ENCODE measurements around the gene STAM.

STAM gene

DNA sequence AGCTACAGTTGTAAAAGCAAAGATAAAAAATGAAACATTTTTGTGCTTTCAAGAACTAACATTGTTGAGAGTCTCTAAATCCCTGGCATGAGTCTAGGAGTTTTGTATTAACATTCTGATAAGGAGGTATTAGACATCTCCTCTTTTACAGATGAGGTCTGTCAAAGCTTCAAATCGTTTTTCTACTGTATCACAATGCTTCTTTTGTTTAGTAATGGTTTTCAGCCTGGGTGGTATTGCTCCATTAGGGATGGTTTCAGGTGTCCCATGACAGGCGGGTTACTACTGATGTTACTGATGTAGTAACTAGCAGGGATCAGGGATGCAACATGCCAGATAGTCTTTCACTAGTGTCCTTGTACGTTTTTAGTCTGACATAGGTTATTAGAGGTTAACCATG, 27.4 kb downstream of the STAM start:
- no peak overlapping the region for H3K4me3 Mint-ChIP-seq
- peaks cover 11% of the 10 kb centered on the region for H3K36me3 Mint-ChIP-seq (ENCODE audit: low read depth)
- no peak for TF ChIP-seq CTCF (IDR thresholded peaks at IDR 0.05)
- peaks cover 20% of the 10 kb centered on the region for H3K4me1 Mint-ChIP-seq
- H3K27me3 Mint-ChIP-seq (ENCODE audit: low read depth, poor library complexity): no peaks in the 10 kb centered on the region
- no peak overlapping the region for H3K27ac Mint-ChIP-seq
- no peak for DNase-seq
- no peaks in the 10 kb centered on the region for H3K9me3 Mint-ChIP-seq

DNA sequence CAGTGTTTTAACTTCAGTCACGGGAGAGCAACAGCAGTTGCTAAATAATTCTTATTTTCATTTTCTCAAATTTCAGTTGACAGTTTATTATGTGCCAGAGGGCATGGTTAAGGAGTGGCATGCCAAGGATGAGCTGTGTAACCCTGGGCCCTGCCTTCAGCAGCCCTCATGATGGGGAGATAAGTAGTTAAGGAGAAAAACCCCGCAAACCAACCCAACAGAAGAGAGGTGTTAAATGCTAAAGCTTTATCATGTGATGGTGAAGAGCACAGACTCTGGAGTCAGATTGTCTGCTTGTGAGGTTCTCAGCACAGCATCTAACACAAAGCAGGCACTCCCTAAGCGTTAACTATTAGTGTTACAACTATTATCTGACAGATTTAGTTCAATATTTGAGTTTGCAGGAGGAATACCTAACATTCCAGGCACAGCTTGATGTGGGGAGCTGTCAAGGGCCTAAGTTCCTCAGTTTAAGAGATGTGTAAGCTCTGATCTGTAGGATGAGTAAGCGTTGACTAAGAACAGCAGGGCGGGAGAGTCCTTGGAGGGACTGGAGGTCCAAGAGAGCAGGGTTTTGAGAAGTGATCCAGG, 29.6 kb downstream of the STAM start:
- Mint-ChIP-seq H3K9me3 (no peaks in the 10 kb centered on the region), H3K36me3 (ENCODE audit: low read depth) (peaks cover 5% of the 10 kb centered on the region), H3K27me3 (ENCODE audit: low read depth, poor library complexity) (peaks cover 3% of the 10 kb centered on the region), H3K4me3 (no peak overlapping the region), H3K4me1 (peaks cover 20% of the 10 kb centered on the region), H3K27ac (peak overlapping the region; percentile 1)
- no peak for TF ChIP-seq CTCF (IDR thresholded peaks at IDR 0.05)
- DNase-seq: no peak

- H3K27ac Mint-ChIP-seq: no peak overlapping the region
- peaks cover 3% of the 10 kb centered on the region for H3K27me3 Mint-ChIP-seq (ENCODE audit: low read depth, poor library complexity)
- H3K36me3 Mint-ChIP-seq (ENCODE audit: low read depth): peaks cover 14% of the 10 kb centered on the region
- DNase-seq: no peak
- H3K9me3 Mint-ChIP-seq: peaks cover 7% of the 10 kb centered on the region
- no peak for TF ChIP-seq CTCF (IDR thresholded peaks at IDR 0.05)
- peaks cover 20% of the 10 kb centered on the region for H3K4me1 Mint-ChIP-seq
- H3K4me3 Mint-ChIP-seq: no peak overlapping the region
These were observed 30.6 kb downstream of the STAM start for GRCh38 chr10:17674566-17674965.

DNA sequence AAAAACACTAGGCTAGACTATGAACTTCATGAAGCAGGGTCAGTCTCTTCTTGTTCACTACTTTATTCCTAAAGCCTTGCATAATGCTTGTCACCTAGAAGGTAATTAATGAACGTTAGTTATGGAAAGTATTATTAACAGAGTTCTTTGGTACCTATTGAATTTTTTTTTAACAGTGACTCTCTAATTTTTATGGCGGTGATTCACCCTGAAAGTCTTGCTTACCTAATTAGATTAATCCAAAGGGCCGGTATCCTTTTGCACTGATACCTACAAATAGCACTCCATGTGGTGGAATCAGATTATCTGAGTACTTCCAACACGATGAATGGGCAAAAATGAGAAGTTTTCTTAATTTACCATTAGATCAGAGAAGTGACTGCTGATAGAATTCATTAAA, 31.7 kb downstream of the STAM start:
- peaks cover 23% of the 10 kb centered on the region for H3K36me3 Mint-ChIP-seq (ENCODE audit: low read depth)
- no peak for TF ChIP-seq CTCF (IDR thresholded peaks at IDR 0.05)
- no peak overlapping the region for H3K4me3 Mint-ChIP-seq
- DNase-seq: no peak
- peaks cover 28% of the 10 kb centered on the region for H3K4me1 Mint-ChIP-seq
- H3K27ac Mint-ChIP-seq: no peak overlapping the region
- peaks cover 3% of the 10 kb centered on the region for H3K27me3 Mint-ChIP-seq (ENCODE audit: low read depth, poor library complexity)
- peaks cover 7% of the 10 kb centered on the region for H3K9me3 Mint-ChIP-seq

DNA sequence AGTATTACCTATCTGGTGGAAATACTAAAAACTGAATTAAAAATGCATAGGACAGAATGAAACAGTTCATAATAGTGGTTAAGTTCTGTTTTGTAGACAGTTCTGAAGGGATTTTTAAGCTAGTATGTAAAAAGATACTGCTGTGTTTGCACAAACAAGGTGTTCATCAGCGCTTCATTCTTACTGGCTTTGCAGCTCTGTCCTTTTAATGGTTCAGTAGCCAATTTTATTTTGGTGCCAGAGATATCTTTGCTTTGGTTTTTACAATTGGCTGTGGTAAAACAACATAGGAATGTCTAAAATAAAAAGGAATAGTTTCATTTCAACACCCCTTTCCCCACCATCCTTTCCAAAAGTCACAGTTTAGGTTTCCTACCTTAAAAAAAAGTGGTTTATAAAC, 33.0 kb downstream of the STAM start:
- DNase-seq: no peak
- no peak for TF ChIP-seq CTCF (IDR thresholded peaks at IDR 0.05)
- H3K9me3 Mint-ChIP-seq: peaks cover 7% of the 10 kb centered on the region
- no peak overlapping the region for H3K27ac Mint-ChIP-seq
- peaks cover 3% of the 10 kb centered on the region for H3K27me3 Mint-ChIP-seq (ENCODE audit: low read depth, poor library complexity)
- H3K4me1 Mint-ChIP-seq: peaks cover 21% of the 10 kb centered on the region
- peaks cover 23% of the 10 kb centered on the region for H3K36me3 Mint-ChIP-seq (ENCODE audit: low read depth)
- H3K4me3 Mint-ChIP-seq: no peak overlapping the region

- Mint-ChIP-seq H3K27ac (no peak overlapping the region), H3K4me1 (peaks cover 22% of the 10 kb centered on the region), H3K4me3 (no peak overlapping the region), H3K27me3 (ENCODE audit: low read depth, poor library complexity) (peaks cover 3% of the 10 kb centered on the region), H3K9me3 (peaks cover 7% of the 10 kb centered on the region), H3K36me3 (ENCODE audit: low read depth) (peaks cover 53% of the 10 kb centered on the region)
- no peak for DNase-seq
- TF ChIP-seq CTCF (IDR thresholded peaks at IDR 0.05): no peak
These were observed 38.4 kb downstream of the STAM start for GRCh38 chr10:17682236-17682946.

All from nephron progenitor cell (in vitro differentiated cells).